K562 treated with DMSO at 1 percent for 12 hours (cell line): Measurements from ENCODE around the gene ISYNA1. TPM values are rescaled to one million over a fixed set of nuclear protein-coding genes. Genes with fewer than 3 reads are reported as not detected.

Source experiments
- total RNA-seq: library from RNA; unstranded; fragments of 300-600 nt; gene quantifications from 2 replicates; pipeline ENCODE4 v1.2.3, GENCODE V29; 2022; ENCODE audit not compliant: insufficient read depth

Gene ISYNA1
- total RNA-seq, result 221 and 238 TPM in 2 replicates

GRCh38 chr19:18437491-18438330 lies at the start of gene ISYNA1:
Gene ISYNA1, minus strand, starts transcription at chr19:18438133. Its CDS starts 154 bp downstream, at chr19:18437979.

GRCh38 chr19:18419195-18419698 lies 18.7 kb downstream of the ISYNA1 start, which contains the start of gene SSBP4:
Gene SSBP4, plus strand, starts transcription at chr19:18419398. Its CDS starts 251 bp downstream, at chr19:18419649.

GRCh38 chr19:18397242-18398202 lies 40.4 kb downstream of the ISYNA1 start, which contains the start of gene LRRC25:
Gene LRRC25, minus strand, starts transcription at chr19:18397622. Its CDS starts 659 bp downstream, at chr19:18396963.

GRCh38 chr19:18385675-18386542 lies 52.0 kb downstream of the ISYNA1 start, which contains the start of gene GDF15:
Gene GDF15, plus strand, starts transcription at chr19:18386158. Its CDS starts 32 bp downstream, at chr19:18386190.

Other genes starting within 250 kb of the ISYNA1 start
- 46.3 and 49.7 TPM in 2 replicates for gene MPV17L2, start 244.9 kb downstream of the ISYNA1 start, total RNA-seq
- 1.8 and 3.7 TPM in 2 replicates for gene RAB3A, start 234.1 kb downstream of the ISYNA1 start, total RNA-seq
- not detected in 2 replicates for gene PDE4C, start 211.7 kb downstream of the ISYNA1 start, total RNA-seq
- 1.1 and 1.6 TPM in 2 replicates for gene IQCN, start 163.7 kb downstream of the ISYNA1 start, total RNA-seq
- 223 and 258 TPM in 2 replicates for gene JUND, start 156.5 kb downstream of the ISYNA1 start, total RNA-seq
- 274 and 320 TPM in 2 replicates for gene LSM4, start 115.1 kb downstream of the ISYNA1 start, total RNA-seq
- 29.5 and 31.0 TPM in 2 replicates for gene PGPEP1, start 97.5 kb downstream of the ISYNA1 start, total RNA-seq
- gene GDF15, start 52.0 kb downstream of the ISYNA1 start, total RNA-seq, result 360 and 415 TPM in 2 replicates
- gene LRRC25, start 40.5 kb downstream of the ISYNA1 start, total RNA-seq, result 3.1 and 3.3 TPM in 2 replicates
- gene SSBP4, start 18.7 kb downstream of the ISYNA1 start, total RNA-seq, result 103 and 117 TPM in 2 replicates
- gene ELL, start 83.9 kb upstream of the ISYNA1 start, total RNA-seq, result 8.9 and 15.6 TPM in 2 replicates
- gene FKBP8, start 105.4 kb upstream of the ISYNA1 start, total RNA-seq, result 233 and 342 TPM in 2 replicates
- gene KXD1, start 119.7 kb upstream of the ISYNA1 start, total RNA-seq, result 129 and 146 TPM in 2 replicates
- 2,712 and 3,383 TPM in 2 replicates for gene UBA52, start 133.7 kb upstream of the ISYNA1 start, total RNA-seq
- gene REX1BD, start 150.7 kb upstream of the ISYNA1 start, total RNA-seq, result 74.6 and 112 TPM in 2 replicates
- 3.0 and 3.1 TPM in 2 replicates for gene CRLF1, start 168.7 kb upstream of the ISYNA1 start, total RNA-seq
- gene TMEM59L, start 174.7 kb upstream of the ISYNA1 start, total RNA-seq, result 0.74 TPM in 1 of 2 replicates, not detected in the other
- gene KLHL26, start 198.9 kb upstream of the ISYNA1 start, total RNA-seq, result 9.6 and 12.1 TPM in 2 replicates
- 11.3 and 15.6 TPM in 2 replicates for gene CRTC1, start 245.5 kb upstream of the ISYNA1 start, total RNA-seq